HG02678 (cell line): ENCODE measurements around the gene COMP.

ENCODE experiments used
- ATAC-seq: cut with Tn5 transposase; IDR thresholded peaks from one replicate; pipeline ENCODE4 v1.9.1; 2021; ENCODE audit warnings: mild to moderate bottlenecking, moderate library complexity; ENCODE audit not compliant: unreplicated experiment

Gene COMP

GRCh38 chr19:18783958-18784785 is 6.9 kb downstream of the COMP start:
- ATAC-seq: no peak

- ATAC-seq: no peak
Measured at GRCh38 chr19:18782559-18783225, 8.4 kb downstream of the COMP start.

- ATAC-seq: no peak
Measured at GRCh38 chr19:18781885-18782527, 9.1 kb downstream of the COMP start.

GRCh38 chr19:18781047-18781600 is 10.0 kb downstream of the COMP start:
- no peak for ATAC-seq

- ATAC-seq: no peak
Measured at GRCh38 chr19:18780631-18781030, 10.5 kb downstream of the COMP start.

- ATAC-seq: no peak
Measured at GRCh38 chr19:18780081-18780480, 11.0 kb downstream of the COMP start.

GRCh38 chr19:18778826-18779495 is 12.1 kb downstream of the COMP start:
- no peak for ATAC-seq

- ATAC-seq: no peak
Measured at GRCh38 chr19:18778076-18778389, 13.1 kb downstream of the COMP start.

- ATAC-seq: no peak
Measured at GRCh38 chr19:18777301-18778075, 13.6 kb downstream of the COMP start.

GRCh38 chr19:18776736-18777135 is 14.4 kb downstream of the COMP start:
- ATAC-seq: no peak

GRCh38 chr19:18776288-18776594 is 14.9 kb downstream of the COMP start:
- ATAC-seq: no peak

- no peak for ATAC-seq
Measured at GRCh38 chr19:18775586-18776287, 15.4 kb downstream of the COMP start.

GRCh38 chr19:18774782-18775444 is 16.2 kb downstream of the COMP start:
- ATAC-seq: no peak

- no peak for ATAC-seq
Measured at GRCh38 chr19:18774107-18774506, 17.0 kb downstream of the COMP start.

- ATAC-seq: no peak
Measured at GRCh38 chr19:18773682-18774081, 17.4 kb downstream of the COMP start.

GRCh38 chr19:18772620-18773587 is 18.2 kb downstream of the COMP start:
- ATAC-seq: no peak

GRCh38 chr19:18771328-18772242 is 19.5 kb downstream of the COMP start:
- no peak for ATAC-seq
